Dedifferentiated amniotic fluid mesenchymal stem cell (primary cell): ENCODE measurements around the gene BRPF1.

Source experiments
- DNase-seq: peaks from one replicate; pipeline ENCODE4 v3.0.0-alpha.2; 2016; ENCODE audit errors: extremely low spot score

The BRPF1 gene

GRCh38 chr3:9731206-9732079 lies at the start of gene BRPF1:
TSS of gene BRPF1 (plus strand) at chr3:9731735. CDS start at chr3:9734141, 2,406 bp downstream.
- peak; percentile 99 for DNase-seq

GRCh38 chr3:9682096-9682495 lies 49.4 kb upstream of the BRPF1 start:
- DNase-seq = no peak

- DNase-seq = no peak
Measured at GRCh38 chr3:9683426-9683825, 48.1 kb upstream of the BRPF1 start.

- DNase-seq = no peak
Measured at GRCh38 chr3:9685216-9686049, 46.1 kb upstream of the BRPF1 start.

GRCh38 chr3:9686050-9686550 lies 45.4 kb upstream of the BRPF1 start:
- no peak for DNase-seq

GRCh38 chr3:9686703-9687102 lies 44.8 kb upstream of the BRPF1 start:
- DNase-seq = no peak

- DNase-seq = no peak
Measured at GRCh38 chr3:9687514-9687913, 44.0 kb upstream of the BRPF1 start.

GRCh38 chr3:9688961-9689360 lies 42.6 kb upstream of the BRPF1 start:
- no peak for DNase-seq

GRCh38 chr3:9689757-9690156 lies 41.8 kb upstream of the BRPF1 start:
- no peak for DNase-seq

- no peak for DNase-seq
Measured at GRCh38 chr3:9690451-9691450, 40.8 kb upstream of the BRPF1 start.

- DNase-seq = no peak
Measured at GRCh38 chr3:9691636-9692035, 39.9 kb upstream of the BRPF1 start.

- no peak for DNase-seq
Measured at GRCh38 chr3:9692416-9692815, 39.1 kb upstream of the BRPF1 start.

- DNase-seq = no peak
Measured at GRCh38 chr3:9695345-9695744, 36.2 kb upstream of the BRPF1 start.

- DNase-seq = no peak
Measured at GRCh38 chr3:9695746-9696145, 35.8 kb upstream of the BRPF1 start.

GRCh38 chr3:9696480-9697220 lies 34.9 kb upstream of the BRPF1 start:
- no peak for DNase-seq

- DNase-seq = no peak
Measured at GRCh38 chr3:9697892-9698291, 33.6 kb upstream of the BRPF1 start.

- no peak for DNase-seq
Measured at GRCh38 chr3:9698293-9698692, 33.2 kb upstream of the BRPF1 start.

- DNase-seq = no peak
Measured at GRCh38 chr3:9700536-9700935, 31.0 kb upstream of the BRPF1 start.

GRCh38 chr3:9701006-9701405 lies 30.5 kb upstream of the BRPF1 start:
- DNase-seq = no peak

GRCh38 chr3:9701711-9702110 lies 29.8 kb upstream of the BRPF1 start:
- DNase-seq = no peak

- no peak for DNase-seq
Measured at GRCh38 chr3:9703240-9703639, 28.3 kb upstream of the BRPF1 start.
